Activated T-cell treated with anti-CD3 and anti-CD28 coated beads, Interleukin-2, amount 50 U/mL, for 72 hours (primary cell): ENCODE measurements around the gene SOX15. TPM values are rescaled to one million over a fixed set of nuclear protein-coding genes. Genes with fewer than 3 reads are reported as not detected.

Experiments
- ATAC-seq, 2 donors: fragments of 150-1000 bp; cut with Tn5 transposase; replicated peaks in 1 of 2; 2 replicates each; pipeline ENCODE4 v1.10.0; 2021; ENCODE audit warnings: moderate library complexity in 2 of 2, mild to moderate bottlenecking in 1 of 2
- DNase-seq, 2 donors: peaks; one replicate each; pipeline ENCODE4 v3.0.0; 2021 to 2022; ENCODE audit warnings: mixed read lengths in 1 of 2
- H3K27ac Mint-ChIP-seq: one replicate; pipeline ENCODE4 v1.8.0; 2022; ENCODE audit warnings: mild to moderate bottlenecking, moderate library complexity, mixed read lengths
- H3K27me3 Mint-ChIP-seq: one replicate; pipeline ENCODE4 v1.8.0; 2022; ENCODE audit warnings: low read depth, mixed read lengths
- H3K36me3 Mint-ChIP-seq, 2 donors: one replicate each; pipeline ENCODE4 v1.8.0; 2022; ENCODE audit warnings: mixed read lengths in 2 of 2, mild to moderate bottlenecking in 1 of 2; ENCODE audit not compliant: insufficient read depth in 2 of 2
- H3K4me1 Mint-ChIP-seq: one replicate; pipeline ENCODE4 v1.8.0; 2022; ENCODE audit warnings: low read depth, mixed read lengths
- H3K4me3 Mint-ChIP-seq, 2 donors: one replicate each; pipeline ENCODE4 v1.8.0; 2022; ENCODE audit warnings: mild to moderate bottlenecking in 2 of 2, mixed read lengths in 2 of 2, moderate library complexity in 2 of 2
- H3K9me3 Mint-ChIP-seq, 2 donors: one replicate each; pipeline ENCODE4 v1.8.0; 2022; ENCODE audit warnings: mixed read lengths in 2 of 2
- total RNA-seq, 2 donors: library from RNA; stranded (reverse); gene quantifications; one replicate each; pipeline ENCODE4 v1.2.3, GENCODE V29; 2022

SOX15 gene
- total RNA-seq, 2 donors from 2014 or later: 0.34 to 0.86 TPM

DNA sequence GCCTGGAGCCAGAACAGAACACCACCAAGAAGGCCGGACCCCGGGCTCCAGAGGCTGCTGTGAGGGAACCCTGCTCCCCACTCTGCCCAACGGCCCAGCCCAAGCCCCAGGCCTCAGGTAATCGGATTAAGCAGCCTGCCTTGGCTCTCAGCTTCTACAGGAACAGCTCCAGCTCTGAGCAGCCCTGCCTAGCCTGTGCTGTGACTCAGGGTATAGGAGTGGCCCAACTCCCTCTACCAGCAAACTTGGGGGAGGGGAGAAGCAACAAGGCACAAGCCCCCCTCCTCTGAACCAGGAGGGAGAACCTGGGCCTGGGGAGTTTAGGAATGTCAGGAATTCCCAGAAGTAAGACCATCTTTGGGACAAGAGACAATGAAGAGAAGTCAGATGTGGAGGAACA lies 849 bp upstream of the SOX15 start:
- no peaks in the 10 kb centered on the region for H3K9me3 Mint-ChIP-seq
- ATAC-seq: no peak

DNA sequence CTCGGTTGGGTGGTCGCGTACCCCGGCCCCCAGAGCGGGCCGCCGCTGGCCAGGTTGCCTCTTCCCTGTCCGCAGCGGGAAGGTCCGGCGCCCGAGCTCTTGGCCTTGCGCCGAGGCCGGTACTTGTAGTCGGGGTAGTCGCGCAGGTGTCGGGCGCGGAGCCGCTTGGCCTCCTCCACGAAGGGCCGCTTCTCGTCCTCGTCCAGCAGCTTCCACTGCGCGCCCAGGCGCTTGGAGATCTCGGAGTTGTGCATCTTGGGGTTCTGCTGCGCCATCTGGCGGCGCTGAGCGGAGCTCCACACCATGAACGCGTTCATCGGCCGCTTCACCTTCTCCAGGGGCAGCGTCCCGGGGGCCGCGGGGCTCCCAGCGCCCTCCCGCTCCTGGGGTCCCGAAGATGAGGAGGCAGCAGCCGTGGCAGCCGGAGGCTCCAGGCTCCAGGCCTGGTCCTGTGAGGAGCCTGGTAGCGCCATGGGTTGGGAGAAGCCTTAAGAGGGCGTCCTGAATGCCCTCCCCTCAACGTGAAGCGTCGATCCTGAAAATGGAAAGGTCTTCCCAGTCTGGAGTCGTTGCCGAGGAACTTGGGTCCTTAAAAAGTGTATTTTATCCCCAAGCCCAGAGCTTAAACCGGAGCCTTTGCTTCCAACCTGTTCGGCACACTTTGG lies 558 bp downstream of the SOX15 start:
- Mint-ChIP-seq H3K36me3 (peaks cover 2 to 11% of the 10 kb centered on the region in 2 donors), H3K9me3 (no peaks in the 10 kb centered on the region), H3K27ac (no peak overlapping the region), H3K27me3 (no peaks in the 10 kb centered on the region), H3K4me1 (peaks cover 17% of the 10 kb centered on the region), H3K4me3 (no peak overlapping the region)
- DNase-seq (peak; percentile 68 to 72), ATAC-seq (peak; percentile 65 to 69)

More for the DNA sequence above, 849 bp upstream of the SOX15 start:
- Mint-ChIP-seq H3K4me1 (peaks cover 3% of the 10 kb centered on the region), H3K36me3 (peaks cover 0 to 14% of the 10 kb centered on the region in 2 donors), H3K27ac (peak overlapping the region; percentile 7), H3K4me3 (no peak overlapping the region), H3K27me3 (no peaks in the 10 kb centered on the region)
- DNase-seq: no peak

DNA sequence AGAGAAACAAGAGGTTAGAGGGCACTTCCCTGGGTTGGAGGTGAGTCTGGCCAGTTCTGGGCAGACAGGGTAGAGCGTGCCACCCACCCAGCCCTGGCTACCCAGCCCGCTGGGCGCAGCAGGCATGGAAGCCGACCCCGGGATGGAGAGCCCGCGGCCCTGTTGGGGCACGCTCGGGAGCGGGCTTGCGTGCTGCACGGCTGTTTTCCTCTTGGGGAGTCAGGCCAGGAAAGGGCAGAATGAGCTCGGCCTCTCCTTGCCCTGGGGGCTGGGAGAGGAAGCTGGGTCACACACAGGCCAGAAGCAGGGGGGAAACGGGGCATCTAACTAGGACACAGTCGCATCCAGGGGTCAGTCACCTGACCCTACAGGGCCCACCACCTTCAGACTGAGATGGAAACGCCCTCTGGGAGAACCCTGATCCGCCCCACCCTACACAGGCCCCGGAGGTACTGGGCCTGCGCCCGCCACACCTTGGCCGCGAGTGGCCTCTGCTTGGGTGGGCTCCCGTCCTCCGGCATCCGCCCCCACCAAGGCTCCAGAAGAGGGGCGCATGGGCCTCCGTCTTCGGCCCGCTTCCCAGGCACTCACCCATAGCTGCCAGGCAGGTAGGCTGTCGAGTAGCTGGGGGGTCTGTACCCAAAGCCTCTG lies 1.2 kb downstream of the SOX15 start:
- H3K4me1 Mint-ChIP-seq: peaks cover 19% of the 10 kb centered on the region
- no peak overlapping the region for H3K27ac Mint-ChIP-seq
- no peaks in the 10 kb centered on the region for H3K27me3 Mint-ChIP-seq
- no peak overlapping the region for H3K4me3 Mint-ChIP-seq
- ATAC-seq: no peak
- peaks cover 5 to 7% of the 10 kb centered on the region in 2 donors for H3K36me3 Mint-ChIP-seq
- DNase-seq: no peak
- H3K9me3 Mint-ChIP-seq: no peaks in the 10 kb centered on the region

DNA sequence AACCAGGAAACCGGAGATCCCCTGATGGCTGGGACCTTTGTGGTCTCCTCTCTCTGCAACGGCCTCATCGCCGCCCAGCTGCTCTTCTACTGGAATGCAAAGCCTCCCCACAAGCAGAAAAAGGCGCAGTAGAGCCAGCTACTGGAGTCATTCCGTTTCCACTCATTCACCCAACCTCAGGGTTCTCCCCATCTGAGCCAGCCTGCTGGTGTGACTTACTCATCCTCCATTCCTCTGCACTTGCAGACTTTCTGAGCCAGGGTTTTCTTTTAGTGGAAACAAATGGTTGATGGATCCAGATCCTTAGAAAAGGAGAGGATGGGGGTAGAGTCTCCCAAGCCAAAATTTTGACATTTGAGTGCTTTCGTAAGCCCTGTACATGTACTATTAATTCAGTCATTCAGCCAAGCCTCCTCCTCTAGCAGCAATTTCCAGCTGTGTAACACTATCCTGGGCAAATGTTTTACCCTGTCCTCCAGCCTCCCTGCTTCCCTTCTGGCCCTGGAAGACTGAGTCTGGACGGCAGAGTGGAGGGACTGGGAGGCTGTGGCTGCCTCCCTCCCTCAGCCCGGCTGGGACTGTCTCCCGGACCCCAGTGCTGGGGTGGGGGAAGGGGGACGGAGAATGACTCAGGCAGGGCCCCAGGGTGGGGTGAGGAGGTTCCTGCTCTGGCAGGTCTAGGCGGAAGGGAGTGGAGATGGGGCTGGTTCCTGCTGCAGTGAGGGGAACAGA lies 2.3 kb downstream of the SOX15 start:
- H3K36me3 Mint-ChIP-seq: peaks cover 5 to 7% of the 10 kb centered on the region in 2 donors
- peak overlapping the region; percentile 16 for H3K27ac Mint-ChIP-seq
- ATAC-seq (no peak), DNase-seq (no peak)
- no peak overlapping the region for H3K4me3 Mint-ChIP-seq
- H3K27me3 Mint-ChIP-seq: no peaks in the 10 kb centered on the region
- no peaks in the 10 kb centered on the region for H3K9me3 Mint-ChIP-seq
- peaks cover 24% of the 10 kb centered on the region for H3K4me1 Mint-ChIP-seq

DNA sequence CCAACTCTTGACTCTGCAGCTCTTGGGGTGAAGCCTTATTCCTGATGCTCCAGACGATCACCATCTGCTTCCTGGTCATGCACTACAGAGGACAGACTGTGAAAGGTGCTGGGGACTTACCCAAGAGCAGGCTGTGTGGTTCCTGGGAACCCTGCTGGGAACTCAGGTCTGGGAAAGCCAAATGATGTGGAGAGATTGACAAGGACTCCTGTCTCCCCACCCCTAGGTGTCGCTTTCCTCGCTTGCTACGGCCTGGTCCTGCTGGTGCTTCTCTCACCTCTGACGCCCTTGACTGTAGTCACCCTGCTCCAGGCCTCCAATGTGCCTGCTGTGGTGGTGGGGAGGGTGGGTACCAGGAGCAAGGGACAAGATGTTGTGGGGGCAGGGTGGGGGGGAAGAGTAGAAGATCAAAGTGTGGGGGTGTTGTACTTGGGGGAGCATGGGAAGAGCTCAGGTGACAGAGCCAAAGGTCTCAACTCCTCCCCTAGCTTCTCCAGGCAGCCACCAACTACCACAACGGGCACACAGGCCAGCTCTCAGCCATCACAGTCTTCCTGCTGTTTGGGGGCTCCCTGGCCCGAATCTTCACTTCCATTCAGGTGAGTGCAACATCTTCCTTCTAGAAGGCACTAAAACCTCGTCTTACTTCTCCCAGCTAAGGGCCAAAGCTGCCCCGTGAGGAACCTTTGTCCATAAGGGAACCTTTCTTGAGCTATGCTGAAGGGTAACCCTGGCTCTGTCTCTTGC lies 3.0 kb downstream of the SOX15 start:
- H3K36me3 Mint-ChIP-seq: peaks cover 8 to 10% of the 10 kb centered on the region in 2 donors
- peaks cover 31% of the 10 kb centered on the region for H3K4me1 Mint-ChIP-seq
- H3K4me3 Mint-ChIP-seq: no peak overlapping the region
- peak overlapping the region; percentile 41 for H3K27ac Mint-ChIP-seq
- DNase-seq (no peak), ATAC-seq (no peak)
- H3K27me3 Mint-ChIP-seq: no peaks in the 10 kb centered on the region
- H3K9me3 Mint-ChIP-seq: no peaks in the 10 kb centered on the region

DNA sequence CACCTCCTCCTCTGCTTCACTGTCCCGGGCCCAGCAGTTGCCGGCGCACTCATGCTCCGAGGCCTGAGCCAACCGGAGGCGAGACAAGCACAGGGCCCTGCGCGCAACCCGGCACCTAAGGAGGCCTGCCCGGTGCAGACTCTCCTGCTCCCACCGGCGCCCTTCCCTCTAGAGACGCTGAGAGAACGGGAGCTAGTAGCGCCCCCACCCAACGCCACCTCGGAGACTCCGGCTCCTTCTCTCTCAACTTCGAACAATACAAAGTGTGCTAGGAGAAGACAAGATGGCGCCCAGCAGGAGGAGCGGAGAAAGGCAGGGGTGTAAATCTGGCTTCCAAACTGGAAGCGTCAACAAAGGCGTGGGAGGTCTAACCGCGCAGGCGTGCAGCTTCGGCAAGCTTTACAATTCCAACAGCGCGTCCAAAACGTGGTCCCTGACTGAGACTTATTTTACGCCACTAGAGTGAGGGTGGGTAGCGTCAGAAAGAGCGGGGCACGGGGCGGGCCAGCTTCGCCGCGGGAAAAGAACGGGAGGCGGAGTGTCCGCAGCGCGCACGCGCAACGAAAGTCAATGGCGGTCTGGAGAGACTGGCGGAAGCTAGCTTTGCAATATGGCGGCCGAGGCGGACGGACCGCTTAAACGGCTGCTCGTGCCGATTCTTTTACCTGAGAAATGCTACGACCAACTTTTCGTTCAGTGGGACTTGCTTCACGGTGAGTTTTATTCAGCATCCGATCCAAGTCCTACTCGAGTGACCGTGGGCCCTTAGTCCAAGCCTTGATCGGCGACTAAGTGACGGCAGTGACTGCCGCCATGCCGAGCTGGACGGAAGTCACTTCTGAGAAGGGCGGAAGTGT lies 6.4 kb downstream of the SOX15 start, which contains the start of gene MPDU1:
MPDU1 (plus strand) TSS at position 600 of the 857 bp plus-strand sequence; CDS start at position 611, 11 bp downstream.
- Mint-ChIP-seq H3K27me3 (no peaks in the 10 kb centered on the region), H3K27ac (peak within 1 kb of the TSS; percentile 95), H3K4me1 (peaks cover 64% of the 10 kb centered on the region), H3K9me3 (no peaks in the 10 kb centered on the region), H3K4me3 (peak within 1 kb of the TSS; percentile 87 to 95), H3K36me3 (peaks cover 13 to 16% of the 10 kb centered on the region in 2 donors)
- DNase-seq (peak; percentile 96), ATAC-seq (peak; percentile 62 to 71)

DNA sequence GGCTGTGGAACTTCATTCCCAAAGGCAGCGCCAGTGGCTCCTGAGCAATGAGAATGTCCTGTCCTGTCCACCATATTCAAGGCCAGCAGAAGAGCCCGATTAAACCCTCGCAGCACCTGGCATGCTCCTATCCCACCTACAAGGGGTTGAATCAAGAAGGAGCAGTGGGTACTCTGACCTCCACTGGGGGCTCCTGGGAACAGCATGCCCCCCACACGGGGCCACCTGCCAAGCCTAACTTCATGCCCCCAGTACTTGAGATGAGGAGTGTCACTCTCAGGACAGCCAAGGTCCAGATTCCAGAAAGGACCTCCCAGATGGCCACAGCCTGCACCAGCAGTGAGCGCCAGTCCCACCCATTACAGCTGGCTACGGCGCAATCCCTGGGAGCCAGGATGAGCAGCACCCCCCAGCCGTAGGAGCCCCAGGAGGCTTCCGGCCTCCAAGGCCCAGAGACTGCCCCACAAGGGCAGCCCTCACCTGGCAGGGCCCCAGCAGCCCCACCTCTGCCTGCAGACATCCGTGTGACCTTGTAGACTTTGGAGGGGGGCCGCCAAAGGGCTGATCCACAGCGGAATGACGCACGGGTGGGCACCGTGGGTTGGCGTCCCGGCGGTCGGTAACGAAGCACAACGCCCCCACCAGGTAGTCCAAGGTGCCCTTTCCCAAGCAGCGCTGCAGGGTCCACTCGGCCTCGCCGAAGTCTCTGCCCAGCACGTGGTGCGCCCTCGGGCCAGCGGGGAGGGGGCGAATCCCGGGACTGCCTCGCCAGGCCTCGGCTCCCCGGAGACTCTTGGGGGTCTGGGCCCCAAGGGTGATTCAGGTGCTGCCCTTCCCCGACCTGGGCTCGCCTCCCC lies 7.3 kb downstream of the SOX15 start:
- Mint-ChIP-seq H3K27ac (peak overlapping the region; percentile 95), H3K27me3 (no peaks in the 10 kb centered on the region), H3K9me3 (no peaks in the 10 kb centered on the region), H3K36me3 (peaks cover 17% of the 10 kb centered on the region in 2 donors), H3K4me3 (peak overlapping the region; percentile 87 to 95), H3K4me1 (peaks cover 73% of the 10 kb centered on the region)
- ATAC-seq (no peak), DNase-seq (peak in 1 of 2 donors; percentile 15)

DNA sequence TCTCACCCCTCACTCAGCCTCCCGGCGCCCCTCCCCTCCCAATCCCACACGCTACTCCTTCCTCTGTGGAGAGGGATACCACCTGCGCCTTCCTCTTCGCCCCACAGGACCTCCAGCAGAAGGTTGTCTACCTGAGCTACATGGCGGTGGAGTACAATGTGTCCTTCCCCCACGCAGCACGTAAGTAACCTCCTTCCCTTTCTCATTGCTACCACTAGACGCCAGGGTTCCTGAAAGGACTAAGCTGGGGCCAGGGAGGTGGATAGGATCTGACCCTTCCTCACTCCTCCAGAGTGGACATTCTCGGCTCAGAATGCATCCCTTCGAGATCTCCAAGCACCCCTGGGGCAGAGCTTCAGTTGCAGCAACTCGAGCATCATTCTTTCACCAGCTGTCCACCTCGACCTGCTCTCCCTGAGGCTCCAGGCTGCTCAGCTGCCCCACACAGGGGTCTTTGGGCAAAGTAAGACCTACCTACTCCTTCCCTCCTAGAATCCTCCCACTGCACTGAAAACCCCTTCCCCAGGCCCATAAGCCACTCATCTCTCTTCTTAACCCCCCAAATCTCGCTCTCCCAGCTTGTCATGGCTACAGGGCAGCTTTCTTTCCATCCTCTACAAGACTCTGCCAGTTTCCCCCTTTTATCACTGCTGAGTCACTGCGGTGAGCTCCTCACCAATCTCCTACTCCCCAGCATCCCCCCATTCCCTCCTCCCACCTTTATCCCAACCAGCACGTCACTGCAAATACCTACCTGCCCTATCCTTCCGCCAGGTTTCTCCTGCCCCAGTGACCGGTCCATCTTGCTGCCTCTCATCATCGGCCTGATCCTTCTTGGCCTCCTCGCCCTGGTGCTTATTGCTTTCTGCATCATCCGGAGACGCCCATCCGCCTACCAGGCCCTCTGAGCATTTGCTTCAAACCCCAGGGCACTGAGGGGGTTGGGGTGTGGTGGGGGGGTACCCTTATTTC lies 9.0 kb downstream of the SOX15 start:
- H3K27me3 Mint-ChIP-seq: no peaks in the 10 kb centered on the region
- ATAC-seq (no peak), DNase-seq (no peak)
- peaks cover 87% of the 10 kb centered on the region for H3K4me1 Mint-ChIP-seq
- peaks cover 20 to 27% of the 10 kb centered on the region in 2 donors for H3K36me3 Mint-ChIP-seq
- H3K27ac Mint-ChIP-seq: peak overlapping the region; percentile 29
- H3K9me3 Mint-ChIP-seq: no peaks in the 10 kb centered on the region
- peak overlapping the region; percentile 16 to 47 for H3K4me3 Mint-ChIP-seq

DNA sequence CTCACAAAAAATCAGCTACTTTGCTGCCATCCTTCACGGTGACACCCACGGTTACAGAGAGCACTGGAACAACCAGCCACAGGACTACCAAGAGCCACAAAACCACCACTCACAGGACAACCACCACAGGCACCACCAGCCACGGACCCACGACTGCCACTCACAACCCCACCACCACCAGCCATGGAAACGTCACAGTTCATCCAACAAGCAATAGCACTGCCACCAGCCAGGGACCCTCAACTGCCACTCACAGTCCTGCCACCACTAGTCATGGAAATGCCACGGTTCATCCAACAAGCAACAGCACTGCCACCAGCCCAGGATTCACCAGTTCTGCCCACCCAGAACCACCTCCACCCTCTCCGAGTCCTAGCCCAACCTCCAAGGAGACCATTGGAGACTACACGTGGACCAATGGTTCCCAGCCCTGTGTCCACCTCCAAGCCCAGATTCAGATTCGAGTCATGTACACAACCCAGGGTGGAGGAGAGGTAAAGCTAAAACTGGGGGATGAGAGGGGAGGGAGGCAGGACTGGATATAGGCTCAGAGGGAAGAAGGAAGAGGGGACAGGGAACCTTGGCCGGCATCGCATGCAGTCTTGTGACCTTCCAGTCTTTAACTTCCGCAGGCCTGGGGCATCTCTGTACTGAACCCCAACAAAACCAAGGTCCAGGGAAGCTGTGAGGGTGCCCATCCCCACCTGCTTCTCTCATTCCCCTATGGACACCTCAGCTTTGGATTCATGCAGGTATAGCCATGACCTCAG lies 9.9 kb downstream of the SOX15 start:
- Mint-ChIP-seq H3K27ac (peak overlapping the region; percentile 68), H3K4me3 (peak overlapping the region; percentile 52 to 83), H3K36me3 (peaks cover 24 to 32% of the 10 kb centered on the region in 2 donors), H3K9me3 (no peaks in the 10 kb centered on the region), H3K27me3 (no peaks in the 10 kb centered on the region), H3K4me1 (peaks cover 87% of the 10 kb centered on the region)
- peak in 1 of 2 donors; percentile 0 for ATAC-seq
- peak; percentile 50 to 51 for DNase-seq
